H1 (cell line): ENCODE measurements around the gene VIPR2. TPM values are rescaled to one million over a fixed set of nuclear protein-coding genes. Genes with fewer than 3 reads are reported as not detected.

Source experiments
- CTCF ChIA-PET: fragments of 300-600 bp; sonication (Branson Sonifier 250); formaldehyde crosslinking; loops from one replicate; lab custom pipeline; 2021; ENCODE audit not compliant: partially characterized antibody; lab: Charles Lee
- POLR2A ChIA-PET: fragments of 300-600 bp; sonication (Branson Sonifier 250); formaldehyde crosslinking; loops from one replicate; lab custom pipeline; 2021; ENCODE audit warnings: inconsistent platforms; ENCODE audit not compliant: partially characterized antibody; lab: Charles Lee
- DNase-seq, 2 experiments: peaks; one replicate each; pipeline versions ENCODE4 v3.0.0 to v3.0.0-alpha.2; 2010 to 2022; ENCODE audit warnings: low spot score in 2 of 2, low read depth in 1 of 2, mixed read lengths in 1 of 2
- FAIRE-seq: peaks from 2 replicates; lab custom pipeline; 2011; peaks lifted over from hg19 to GRCh38; lab: Jason Lieb, UNC
- H2AFZ ChIP-seq: 2 replicates; pipeline ENCODE4 v1.8.1; 2012; ENCODE audit warnings: low read length, inconsistent platforms
- H2AK5ac ChIP-seq: 2 replicates; pipeline ENCODE4 v1.6.1; 2013; ENCODE audit warnings: low read depth, low read length
- H2BK120ac ChIP-seq: replicated peaks from 2 replicates; pipeline ENCODE3; 2013; ENCODE audit warnings: low read depth, low read length, inconsistent platforms
- H2BK12ac ChIP-seq: 2 replicates; pipeline ENCODE4 v1.6.1; 2013; ENCODE audit warnings: low read depth, low read length
- H2BK15ac ChIP-seq: 2 replicates; pipeline ENCODE4 v1.6.1; 2013; ENCODE audit warnings: low read length
- H2BK20ac ChIP-seq: 2 replicates; pipeline ENCODE4 v1.6.1; 2013; ENCODE audit warnings: low read length
- H2BK5ac ChIP-seq: 2 replicates; pipeline ENCODE4 v1.6.1; 2013; ENCODE audit warnings: low read depth, low read length
- H3K14ac ChIP-seq: 2 replicates; pipeline ENCODE4 v1.6.1; 2013; ENCODE audit warnings: inconsistent platforms; ENCODE audit not compliant: insufficient read length
- H3K18ac ChIP-seq: 2 replicates; pipeline ENCODE4 v1.6.1; 2013; ENCODE audit warnings: low read length; ENCODE audit errors: extremely low read depth
- H3K23ac ChIP-seq: 2 replicates; pipeline ENCODE4 v1.6.1; 2013; ENCODE audit warnings: inconsistent platforms; ENCODE audit not compliant: insufficient read length
- H3K23me2 ChIP-seq: 2 replicates; pipeline ENCODE4 v1.6.1; 2013; ENCODE audit warnings: low read depth, low read length
- H3K27ac ChIP-seq: 2 replicates; pipeline ENCODE4 v1.6.1; 2011; ENCODE audit warnings: low read depth, low read length, inconsistent platforms
- H3K27me3 ChIP-seq, 4 experiments: replicated peaks in 1 of 4; 1 replicate in 1 of 4; 2 replicates in 3 of 4; pipeline versions ENCODE4 v1.6.1 to v1.8.1; 2011 to 2013; ENCODE audit warnings: low read length in 3 of 4, mild to moderate bottlenecking in 3 of 4, inconsistent platforms in 2 of 4, mixed read lengths in 2 of 4, moderate library complexity in 1 of 4; ENCODE audit not compliant: control insufficient read depth in 3 of 4, insufficient read depth in 3 of 4; ENCODE audit errors: extremely low read depth in 1 of 4
- H3K36me3 ChIP-seq, 4 experiments: 2 replicates each; pipeline versions ENCODE4 v1.6.1 to v1.8.1; 2011 to 2013; ENCODE audit warnings: mild to moderate bottlenecking in 4 of 4, low read length in 3 of 4, moderate library complexity in 2 of 4, control low read depth in 1 of 4, inconsistent platforms in 1 of 4; ENCODE audit not compliant: insufficient read depth in 4 of 4, control insufficient read depth in 2 of 4
- H3K4ac ChIP-seq: replicated peaks from 2 replicates; pipeline ENCODE3; 2013; ENCODE audit warnings: low read length, low read depth, mixed read lengths, inconsistent platforms; ENCODE audit not compliant: insufficient read length
- H3K4me1 ChIP-seq, 4 experiments: replicated peaks in 1 of 4; 1 replicate in 1 of 4; 2 replicates in 3 of 4; pipeline versions ENCODE4 v1.6.1 to v1.8.1; 2011 to 2013; ENCODE audit warnings: low read length in 3 of 4, inconsistent platforms in 2 of 4, mixed read lengths in 1 of 4; ENCODE audit not compliant: insufficient read depth in 4 of 4, control insufficient read depth in 3 of 4
- H3K4me2 ChIP-seq, 2 experiments: 2 replicates each; pipeline versions ENCODE4 v1.6.1 to v1.8.1; 2011 to 2013; ENCODE audit warnings: low read depth in 2 of 2, low read length in 2 of 2, control low read depth in 1 of 2, inconsistent platforms in 1 of 2, mild to moderate bottlenecking in 1 of 2; ENCODE audit not compliant: insufficient read depth in 1 of 2
- H3K4me3 ChIP-seq, 4 experiments: fragments of 200-600, 300-600 bp in 1 of 4; sonication (generic), shearing (Covaris generic), sonication (Bioruptor Twin) in 1 of 4; 2 replicates each; pipeline versions ENCODE4 v1.5.1 to v1.8.1; 2011 to 2016; ENCODE audit warnings: low read length in 4 of 4, low read depth in 3 of 4, control low read depth in 2 of 4, inconsistent platforms in 2 of 4, mild to moderate bottlenecking in 2 of 4, mixed read lengths in 1 of 4, moderate library complexity in 1 of 4; ENCODE audit not compliant: insufficient read depth in 2 of 4; ENCODE audit errors: extremely low read depth in 1 of 4
- H3K56ac ChIP-seq: replicated peaks from 2 replicates; pipeline ENCODE3; 2013; ENCODE audit warnings: low read depth, mild to moderate bottlenecking, mixed read lengths, low read length, inconsistent platforms; ENCODE audit not compliant: insufficient read length
- H3K79me1 ChIP-seq: 2 replicates; pipeline ENCODE4 v1.6.1; 2013; ENCODE audit warnings: low read depth, low read length, control low read depth
- H3K79me2 ChIP-seq, 2 experiments: 2 replicates each; pipeline versions ENCODE4 v1.6.1 to v1.8.1; 2012 to 2013; ENCODE audit warnings: low read length in 2 of 2, mild to moderate bottlenecking in 2 of 2, inconsistent platforms in 1 of 2; ENCODE audit not compliant: insufficient read depth in 2 of 2, control insufficient read depth in 1 of 2
- H3K9ac ChIP-seq, 4 experiments: replicated peaks in 1 of 4; 1 replicate in 1 of 4; 2 replicates in 3 of 4; pipeline versions ENCODE4 v1.6.1 to v1.8.1; 2011 to 2013; ENCODE audit warnings: low read depth in 3 of 4, low read length in 3 of 4, control low read depth in 2 of 4, mild to moderate bottlenecking in 2 of 4, moderate library complexity in 2 of 4, inconsistent platforms in 1 of 4; ENCODE audit errors: extremely low read depth in 1 of 4
- H3K9me3 ChIP-seq, 2 experiments: 2 replicates each; pipeline versions ENCODE4 v1.6.1 to v1.8.1; 2012 to 2013; ENCODE audit warnings: mild to moderate bottlenecking in 2 of 2, moderate library complexity in 2 of 2, control low read depth in 1 of 2, inconsistent platforms in 1 of 2, low read depth in 1 of 2, low read length in 1 of 2, mixed read lengths in 1 of 2; ENCODE audit not compliant: insufficient read depth in 2 of 2
- H4K20me1 ChIP-seq, 2 experiments: replicated peaks in 1 of 2; 2 replicates each; pipeline versions ENCODE3 to v1.8.1; 2011 to 2013; ENCODE audit warnings: inconsistent platforms in 2 of 2, low read length in 2 of 2, mild to moderate bottlenecking in 1 of 2; ENCODE audit not compliant: insufficient read depth in 2 of 2, control insufficient read depth in 1 of 2
- H4K5ac ChIP-seq: 2 replicates; pipeline ENCODE4 v1.6.1; 2013; ENCODE audit warnings: low read length, low read depth, mixed read lengths, inconsistent platforms; ENCODE audit not compliant: insufficient read length
- H4K8ac ChIP-seq: 2 replicates; pipeline ENCODE4 v1.8.0; 2013; ENCODE audit warnings: mild to moderate bottlenecking, moderate library complexity, low read length, inconsistent platforms; ENCODE audit not compliant: insufficient read depth; ENCODE audit errors: extremely low read depth
- H4K91ac ChIP-seq: replicated peaks from 2 replicates; pipeline ENCODE3; 2013; ENCODE audit warnings: low read length, mixed read lengths, inconsistent platforms; ENCODE audit not compliant: insufficient read length
- BACH1 ChIP-seq: IDR thresholded peaks from 2 replicates; pipeline ENCODE4 v1.6.1; 2012; ENCODE audit warnings: low read length, improper control_type of control experiment
- BCL11A ChIP-seq, 2 experiments: IDR thresholded peaks; one replicate each; pipeline ENCODE4 v1.6.1; 2011; ENCODE audit warnings: low read depth in 2 of 2, low read length in 2 of 2, mild to moderate bottlenecking in 2 of 2
- BRCA1 ChIP-seq: IDR thresholded peaks from 2 replicates; pipeline ENCODE4 v1.6.1; 2012; ENCODE audit warnings: low read depth, low read length, improper control_type of control experiment
- CBX5 ChIP-seq: fragments of 300-800, 300-1000 bp; sonication (generic); IDR thresholded peaks from 2 replicates; pipeline ENCODE4 v1.7.1; 2016; ENCODE audit warnings: antibody characterized with exemption, low read length, low read depth
- CBX8 ChIP-seq: fragments of 300-800, 300-1000 bp; sonication (generic); IDR thresholded peaks from 2 replicates; pipeline ENCODE4 v1.7.1; 2016; ENCODE audit warnings: low read depth, low read length, borderline replicate concordance
- CREB1 ChIP-seq: IDR thresholded peaks from 2 replicates; pipeline ENCODE4 v1.6.1; 2012; ENCODE audit warnings: inconsistent platforms
- EZH2 ChIP-seq: fragments of 200-600 bp; sonication (generic); IDR thresholded peaks from 2 replicates; pipeline ENCODE4 v1.7.1; 2012; ENCODE audit warnings: low read depth, mild to moderate bottlenecking, moderate library complexity, low read length, inconsistent platforms; ENCODE audit not compliant: severe bottlenecking
- KDM5A ChIP-seq: fragments of 200-600 bp; IDR thresholded peaks from 2 replicates; pipeline ENCODE4 v1.7.1; 2012; ENCODE audit warnings: mild to moderate bottlenecking, low read length, inconsistent platforms, mixed read lengths
- MAFK ChIP-seq: IDR thresholded peaks from 2 replicates; pipeline ENCODE4 v1.6.1; 2012; ENCODE audit warnings: low read depth, mild to moderate bottlenecking, improper control_type of control experiment, low read length
- RBBP5 ChIP-seq: IDR thresholded peaks from 2 replicates; pipeline ENCODE4 v1.7.1; 2012; ENCODE audit warnings: low read depth, mild to moderate bottlenecking, inconsistent platforms, low read length, moderate library complexity, borderline replicate concordance
- RNF2 ChIP-seq: fragments of 200-900, 300-1000 bp; sonication (generic); IDR thresholded peaks from 2 replicates; pipeline ENCODE4 v1.7.1; 2016; ENCODE audit warnings: borderline replicate concordance, low read depth, mild to moderate bottlenecking, antibody characterized with exemption, low read length; ENCODE audit not compliant: poor library complexity, severe bottlenecking; ENCODE audit errors: missing control alignments
- SIX5 ChIP-seq: IDR thresholded peaks from 2 replicates; pipeline ENCODE4 v1.6.1; 2011; ENCODE audit warnings: mild to moderate bottlenecking, low read depth, low read length
- SP4 ChIP-seq: IDR thresholded peaks from 2 replicates; pipeline ENCODE4 v1.6.1; 2012; ENCODE audit warnings: low read length, inconsistent platforms
- WGBS, 2 experiments: shearing (Covaris generic) in 1 of 2; methylation state at CpG; one replicate each; pipeline versions ENCODE4 v1.1.6 to v1.1.7; 2013 to 2015; ENCODE audit warnings: low lambda C conversion rate in 2 of 2, mixed read lengths in 2 of 2, inconsistent platforms in 1 of 2, low coverage in 1 of 2, missing lambda C conversion rate in 1 of 2; ENCODE audit not compliant: insufficient replicate concordance in 2 of 2, insufficient coverage in 1 of 2, insufficient read length in 1 of 2; ENCODE audit errors: extremely low coverage in 1 of 2, missing lambda C conversion rate in 1 of 2; 5-methylcytosine and 5-hydroxymethylcytosine counted together
- polyA plus RNA-seq, 7 experiments: library from polyadenylated mRNA; depleted of rRNA in 3 of 7; stranded (reverse) in 5 of 7; unstranded in 2 of 7; fragments of >200 nt in 5 of 7; fragments of 200-250 nt in 2 of 7; gene quantifications; 1 replicate in 5 of 7; 2 replicates in 1 of 7; 4 replicates in 1 of 7; pipeline versions ENCODE4 v1.2.1 to v1.2.3, GENCODE V29; 2011 to 2013; ENCODE audit warnings: missing spikeins in 2 of 7, mixed read lengths in 2 of 7
- total RNA-seq: library from RNA; stranded (reverse); fragmentation: NEBNext Ultra II Directional; extraction: Animal tissue kit (Norgen Biotek cat#: 25700); gene quantifications from 2 replicates; pipeline ENCODE4 v1.2.1, GENCODE V29; 2021
- TF ChIP-seq, protein P1 (sequence below): IDR thresholded peaks from 2 replicates; pipeline ENCODE4 v1.6.1; 2012; ENCODE audit warnings: inconsistent platforms

VIPR2 gene
- total and polyA plus RNA-seq, 2 of the 8 experiments (the other 6 are each of a cell fraction or from before 2014, with no cell fraction given): 2.4 to 6.3 TPM

DNA sequence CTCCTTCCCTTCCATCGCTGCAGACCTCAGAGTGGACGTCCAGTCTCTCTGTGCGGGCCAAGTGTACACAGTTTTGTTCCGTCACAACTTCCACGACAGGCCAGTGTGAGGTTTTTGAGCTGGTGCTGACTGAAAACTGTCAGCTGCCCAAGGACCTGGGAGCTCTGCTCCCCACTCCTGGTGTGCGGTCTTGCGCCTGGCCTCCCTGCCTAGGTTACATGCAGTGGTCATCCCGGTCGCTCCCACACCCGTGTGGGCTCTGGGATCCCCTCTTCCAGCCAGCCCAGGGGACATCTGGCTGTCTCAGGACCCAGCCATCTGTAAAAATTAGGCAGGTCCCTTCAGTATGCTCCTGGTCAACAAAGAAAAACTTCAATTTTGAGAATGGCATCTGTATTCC lies 127.5 kb downstream of the VIPR2 start:
- H3K4me3 ChIP-seq: no peak overlapping the region
- H3K9me3 ChIP-seq: no peaks in the 10 kb centered on the region; a peak in 1 of 4 replicates
- H4K91ac ChIP-seq: no peak overlapping the region
- H3K14ac ChIP-seq: no peak overlapping the region
- no peak overlapping the region for H4K8ac ChIP-seq
- DNase-seq (no peak), FAIRE-seq (no peak)
- peaks cover 0 to 5% (median 3%) of the 10 kb centered on the region in 4 experiments; a peak in 3 of 7 replicates for H3K4me1 ChIP-seq
- no peak overlapping the region for H3K9ac ChIP-seq
- no peaks in the 10 kb centered on the region for H4K20me1 ChIP-seq
- H3K4me2 ChIP-seq: no peak overlapping the region
- H3K27me3 ChIP-seq: no peaks in the 10 kb centered on the region
- H2AFZ ChIP-seq: no peak overlapping the region
- no peaks in the 10 kb centered on the region for H3K79me2 ChIP-seq
- H3K27ac ChIP-seq: no peak overlapping the region
- H3K56ac ChIP-seq: no peak overlapping the region
- no peaks in the 10 kb centered on the region for H3K79me1 ChIP-seq
- no peak overlapping the region for H2BK5ac ChIP-seq
- no peak overlapping the region for H2BK20ac ChIP-seq
- CTCF ChIA-PET: interaction anchor here (1.1 to 1.2 kb wide), 2 partner anchors 16 to 27 kb away, joined by 3 read pairs; no protein-coding TSS in a partner anchor
- WGBS, 2 experiments: 92% methylated on average over 10 of the region's 10 CpGs; no CpG with 5 or more reads in 1 of the 2 experiments
- 0 out of 2 replicates have a peak overlapping the region, but pooled peaks have one; percentile 17 for H2BK12ac ChIP-seq
- peak overlapping the region; percentile 92; the same call in 1 of the 2 replicates for H2BK15ac ChIP-seq
- H2AK5ac ChIP-seq: no peak overlapping the region
- no peak overlapping the region for H3K23ac ChIP-seq
- no peaks in the 10 kb centered on the region for H3K36me3 ChIP-seq
- no peak overlapping the region for H4K5ac ChIP-seq
- peaks cover 5% of the 10 kb centered on the region; the same call in 1 of the 2 replicates for H3K23me2 ChIP-seq
- POLR2A ChIA-PET: no interaction called here
- H3K18ac ChIP-seq: no peak overlapping the region
- no peak overlapping the region for H2BK120ac ChIP-seq
- no peak overlapping the region for H3K4ac ChIP-seq
- TF ChIP-seq, protein P1, sequence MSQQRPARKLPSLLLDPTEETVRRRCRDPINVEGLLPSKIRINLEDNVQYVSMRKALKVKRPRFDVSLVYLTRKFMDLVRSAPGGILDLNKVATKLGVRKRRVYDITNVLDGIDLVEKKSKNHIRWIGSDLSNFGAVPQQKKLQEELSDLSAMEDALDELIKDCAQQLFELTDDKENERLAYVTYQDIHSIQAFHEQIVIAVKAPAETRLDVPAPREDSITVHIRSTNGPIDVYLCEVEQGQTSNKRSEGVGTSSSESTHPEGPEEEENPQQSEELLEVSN: no peak
- TF ChIP-seq CBX5 (no peak), BCL11A (IDR thresholded peaks at IDR 0.05; ENCODE audit: low read depth in 2 of 2, low read length in 2 of 2) (no peak), SIX5 (no peak), KDM5A (no peak), BRCA1 (no peak), RBBP5 (no peak), EZH2 (no peak), MAFK (no peak), CREB1 (no peak), CBX8 (no peak), SP4 (no peak), RNF2 (no peak), BACH1 (no peak)
